Non-pigmented ciliary epithelial cell (primary cell): Measurements from ENCODE around the gene THEM4.

Experiments used
- DNase-seq: peaks from one replicate; pipeline ENCODE4 v3.0.0-alpha.2; 2010; ENCODE audit warnings: low read depth

The THEM4 gene

GRCh38 chr1:151837197-151837596, 72.1 kb downstream of the THEM4 start:
- DNase-seq = no peak

GRCh38 chr1:151835596-151835995, 73.7 kb downstream of the THEM4 start:
- no peak for DNase-seq

GRCh38 chr1:151834239-151834638, 75.1 kb downstream of the THEM4 start:
- no peak for DNase-seq

GRCh38 chr1:151833172-151833900, 76.0 kb downstream of the THEM4 start:
- no peak for DNase-seq

GRCh38 chr1:151832318-151832980, 76.9 kb downstream of the THEM4 start:
- DNase-seq = no peak

GRCh38 chr1:151831605-151832004, 77.7 kb downstream of the THEM4 start, which contains the start of gene RORC:
Gene RORC, minus strand, starts transcription at chr1:151831802. Its CDS starts 38 bp downstream, at chr1:151831764.
- DNase-seq = no peak

GRCh38 chr1:151831256-151831591, 78.1 kb downstream of the THEM4 start:
- DNase-seq = no peak

GRCh38 chr1:151830055-151830454, 79.3 kb downstream of the THEM4 start:
- no peak for DNase-seq

- no peak for DNase-seq
Measured at GRCh38 chr1:151829352-151830046, 79.8 kb downstream of the THEM4 start.

GRCh38 chr1:151828921-151829320, 80.4 kb downstream of the THEM4 start:
- DNase-seq = no peak

- DNase-seq = no peak
Measured at GRCh38 chr1:151827853-151828252, 81.5 kb downstream of the THEM4 start.

- DNase-seq = no peak
Measured at GRCh38 chr1:151825751-151826660, 83.3 kb downstream of the THEM4 start.

GRCh38 chr1:151825204-151825603, 84.1 kb downstream of the THEM4 start:
- DNase-seq = no peak
